ENCODE data around the gene LANCL1. TPM values are rescaled to one million over a fixed set of nuclear protein-coding genes. Genes with fewer than 3 reads are reported as not detected.

Gene LANCL1
- total RNA-seq, 1 experiment from 2014 or later: 35.9 TPM

DNA sequence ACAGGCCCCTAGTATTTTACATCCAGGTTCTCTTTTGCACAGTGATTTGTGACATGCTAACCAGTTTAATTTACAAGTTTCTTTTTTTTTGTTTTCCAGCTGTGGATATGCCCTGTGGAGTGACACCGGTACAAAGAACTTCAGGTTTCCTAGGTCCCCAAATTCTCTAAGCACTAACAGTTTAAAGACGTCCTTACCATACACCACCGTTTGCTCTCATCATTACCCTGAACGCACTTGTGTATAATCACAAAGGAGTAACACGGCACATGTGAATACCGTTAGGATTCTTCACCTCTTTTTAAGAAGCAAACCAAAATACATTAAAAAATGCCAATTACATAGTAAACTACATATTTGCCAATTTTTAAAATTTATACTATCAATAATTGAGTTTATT, 853 bp downstream of the LANCL1 start (continued):
- TF ChIP-seq, protein P1, sequence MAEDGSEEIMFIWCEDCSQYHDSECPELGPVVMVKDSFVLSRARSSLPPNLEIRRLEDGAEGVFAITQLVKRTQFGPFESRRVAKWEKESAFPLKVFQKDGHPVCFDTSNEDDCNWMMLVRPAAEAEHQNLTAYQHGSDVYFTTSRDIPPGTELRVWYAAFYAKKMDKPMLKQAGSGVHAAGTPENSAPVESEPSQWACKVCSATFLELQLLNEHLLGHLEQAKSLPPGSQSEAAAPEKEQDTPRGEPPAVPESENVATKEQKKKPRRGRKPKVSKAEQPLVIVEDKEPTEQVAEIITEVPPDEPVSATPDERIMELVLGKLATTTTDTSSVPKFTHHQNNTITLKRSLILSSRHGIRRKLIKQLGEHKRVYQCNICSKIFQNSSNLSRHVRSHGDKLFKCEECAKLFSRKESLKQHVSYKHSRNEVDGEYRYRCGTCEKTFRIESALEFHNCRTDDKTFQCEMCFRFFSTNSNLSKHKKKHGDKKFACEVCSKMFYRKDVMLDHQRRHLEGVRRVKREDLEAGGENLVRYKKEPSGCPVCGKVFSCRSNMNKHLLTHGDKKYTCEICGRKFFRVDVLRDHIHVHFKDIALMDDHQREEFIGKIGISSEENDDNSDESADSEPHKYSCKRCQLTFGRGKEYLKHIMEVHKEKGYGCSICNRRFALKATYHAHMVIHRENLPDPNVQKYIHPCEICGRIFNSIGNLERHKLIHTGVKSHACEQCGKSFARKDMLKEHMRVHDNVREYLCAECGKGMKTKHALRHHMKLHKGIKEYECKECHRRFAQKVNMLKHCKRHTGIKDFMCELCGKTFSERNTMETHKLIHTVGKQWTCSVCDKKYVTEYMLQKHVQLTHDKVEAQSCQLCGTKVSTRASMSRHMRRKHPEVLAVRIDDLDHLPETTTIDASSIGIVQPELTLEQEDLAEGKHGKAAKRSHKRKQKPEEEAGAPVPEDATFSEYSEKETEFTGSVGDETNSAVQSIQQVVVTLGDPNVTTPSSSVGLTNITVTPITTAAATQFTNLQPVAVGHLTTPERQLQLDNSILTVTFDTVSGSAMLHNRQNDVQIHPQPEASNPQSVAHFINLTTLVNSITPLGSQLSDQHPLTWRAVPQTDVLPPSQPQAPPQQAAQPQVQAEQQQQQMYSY (CRISPR knock-in tag; IDR thresholded peaks at IDR 0.05): no peak
- TF ChIP-seq CBFB (CRISPR knock-in tag; IDR thresholded peaks at IDR 0.05; ENCODE audit: low read depth) (no peak), ZNF416 (CRISPR knock-in tag; IDR thresholded peaks at IDR 0.05) (no peak), TEAD1 (CRISPR knock-in tag; IDR thresholded peaks at IDR 0.05) (no peak)

DNA sequence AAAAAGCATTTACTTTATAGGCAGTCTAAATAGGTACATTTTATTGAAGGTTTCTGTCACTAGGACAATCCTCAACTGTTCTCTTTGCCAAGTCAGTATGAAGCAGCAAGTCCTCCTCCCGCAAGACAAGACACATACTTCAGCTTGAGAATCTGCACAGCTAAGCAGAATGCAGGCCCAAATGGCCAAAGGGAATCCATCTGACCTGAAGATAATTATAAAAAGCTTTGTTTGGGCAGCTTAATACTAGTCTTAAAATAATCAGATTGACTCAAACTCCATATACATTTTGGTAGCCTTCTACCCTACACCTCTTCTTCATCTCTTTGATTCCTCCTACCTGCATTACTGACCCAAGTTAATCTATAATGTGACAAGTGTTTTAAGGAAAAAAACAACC, 1.8 kb downstream of the LANCL1 start:
- POLR2A ChIA-PET: interaction anchor here (1.4 kb wide), 1 partner anchor 110 kb away, joined by 3 read pairs; no protein-coding TSS in a partner anchor
- H3K9me3 Mint-ChIP-seq: no peaks in the 10 kb centered on the region
- DNase-seq (ENCODE audit: low spot score) (no peak), ATAC-seq (no peak)
- H3K4me3 Mint-ChIP-seq: no peak overlapping the region
- CTCF ChIA-PET: interaction anchor here (1.5 kb wide), 1 partner anchor 28 kb away, joined by 3 read pairs; no protein-coding TSS in a partner anchor
- peaks cover 27% of the 10 kb centered on the region for H3K36me3 Mint-ChIP-seq
- H3K27ac Mint-ChIP-seq: no peak overlapping the region
- H3K4me1 Mint-ChIP-seq: peaks cover 19% of the 10 kb centered on the region
- TF ChIP-seq GTF2I (CRISPR knock-in tag; conservative IDR thresholded peaks at IDR 0.05) (no peak), ZNF121 (CRISPR knock-in tag; IDR thresholded peaks at IDR 0.05) (no peak), CREM (CRISPR knock-in tag; IDR thresholded peaks at IDR 0.05) (no peak), TP53 (CRISPR knock-in tag; IDR thresholded peaks at IDR 0.05) (no peak)
- TF ChIP-seq, protein P2, sequence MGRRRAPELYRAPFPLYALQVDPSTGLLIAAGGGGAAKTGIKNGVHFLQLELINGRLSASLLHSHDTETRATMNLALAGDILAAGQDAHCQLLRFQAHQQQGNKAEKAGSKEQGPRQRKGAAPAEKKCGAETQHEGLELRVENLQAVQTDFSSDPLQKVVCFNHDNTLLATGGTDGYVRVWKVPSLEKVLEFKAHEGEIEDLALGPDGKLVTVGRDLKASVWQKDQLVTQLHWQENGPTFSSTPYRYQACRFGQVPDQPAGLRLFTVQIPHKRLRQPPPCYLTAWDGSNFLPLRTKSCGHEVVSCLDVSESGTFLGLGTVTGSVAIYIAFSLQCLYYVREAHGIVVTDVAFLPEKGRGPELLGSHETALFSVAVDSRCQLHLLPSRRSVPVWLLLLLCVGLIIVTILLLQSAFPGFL (CRISPR knock-in tag; IDR thresholded peaks at IDR 0.05; ENCODE audit: borderline replicate concordance): no peak
- TF ChIP-seq, protein P3, sequence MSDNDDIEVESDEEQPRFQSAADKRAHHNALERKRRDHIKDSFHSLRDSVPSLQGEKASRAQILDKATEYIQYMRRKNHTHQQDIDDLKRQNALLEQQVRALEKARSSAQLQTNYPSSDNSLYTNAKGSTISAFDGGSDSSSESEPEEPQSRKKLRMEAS (CRISPR knock-in tag; IDR thresholded peaks at IDR 0.05): no peak
- TF ChIP-seq, protein P4, sequence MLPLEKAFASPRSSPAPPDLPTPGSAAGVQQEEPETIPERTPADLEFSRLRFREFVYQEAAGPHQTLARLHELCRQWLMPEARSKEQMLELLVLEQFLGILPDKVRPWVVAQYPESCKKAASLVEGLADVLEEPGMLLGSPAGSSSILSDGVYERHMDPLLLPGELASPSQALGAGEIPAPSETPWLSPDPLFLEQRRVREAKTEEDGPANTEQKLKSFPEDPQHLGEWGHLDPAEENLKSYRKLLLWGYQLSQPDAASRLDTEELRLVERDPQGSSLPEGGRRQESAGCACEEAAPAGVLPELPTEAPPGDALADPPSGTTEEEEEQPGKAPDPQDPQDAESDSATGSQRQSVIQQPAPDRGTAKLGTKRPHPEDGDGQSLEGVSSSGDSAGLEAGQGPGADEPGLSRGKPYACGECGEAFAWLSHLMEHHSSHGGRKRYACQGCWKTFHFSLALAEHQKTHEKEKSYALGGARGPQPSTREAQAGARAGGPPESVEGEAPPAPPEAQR (CRISPR knock-in tag; IDR thresholded peaks at IDR 0.05): no peak
- H3K27me3 Mint-ChIP-seq (ENCODE audit: low read depth): no peaks in the 10 kb centered on the region

DNA sequence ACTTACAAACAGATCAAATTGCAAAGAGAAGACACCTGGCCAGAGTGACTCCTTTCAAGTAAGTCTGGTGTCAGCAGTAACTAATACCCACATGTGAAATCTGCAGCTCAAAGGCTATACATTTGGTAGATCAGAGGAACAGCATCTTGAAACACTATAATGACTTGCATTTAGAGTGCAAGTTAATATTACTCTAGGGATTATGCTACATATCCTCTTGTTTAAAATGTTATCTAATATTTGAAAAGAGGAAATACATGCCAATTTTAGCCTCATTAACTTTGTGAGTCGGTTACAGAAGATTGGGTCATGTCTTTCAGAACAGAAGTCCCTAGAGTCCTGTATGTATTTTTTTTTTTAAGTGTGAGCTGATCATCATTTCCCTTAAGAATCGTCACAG, 15.2 kb downstream of the LANCL1 start:
- Mint-ChIP-seq H3K27me3 (ENCODE audit: low read depth) (no peaks in the 10 kb centered on the region), H3K27ac (peak overlapping the region; percentile 46; the same call in 1 of the 2 replicates), H3K9me3 (no peaks in the 10 kb centered on the region), H3K4me1 (peaks cover 19% of the 10 kb centered on the region), H3K4me3 (no peak overlapping the region), H3K36me3 (peaks cover 16% of the 10 kb centered on the region)
- ATAC-seq (no peak), DNase-seq (ENCODE audit: low spot score) (no peak)
- ChIA-PET CTCF (no interaction called here), POLR2A (no interaction called here)
- TF ChIP-seq ZNF423 (CRISPR knock-in tag; IDR thresholded peaks at IDR 0.05) (no peak), NFE2L1 (CRISPR knock-in tag; IDR thresholded peaks at IDR 0.05) (no peak), ZNF396 (CRISPR knock-in tag; IDR thresholded peaks at IDR 0.05; ENCODE audit: borderline replicate concordance) (no peak), CREM (CRISPR knock-in tag; IDR thresholded peaks at IDR 0.05) (no peak)
- TF ChIP-seq, protein P5, sequence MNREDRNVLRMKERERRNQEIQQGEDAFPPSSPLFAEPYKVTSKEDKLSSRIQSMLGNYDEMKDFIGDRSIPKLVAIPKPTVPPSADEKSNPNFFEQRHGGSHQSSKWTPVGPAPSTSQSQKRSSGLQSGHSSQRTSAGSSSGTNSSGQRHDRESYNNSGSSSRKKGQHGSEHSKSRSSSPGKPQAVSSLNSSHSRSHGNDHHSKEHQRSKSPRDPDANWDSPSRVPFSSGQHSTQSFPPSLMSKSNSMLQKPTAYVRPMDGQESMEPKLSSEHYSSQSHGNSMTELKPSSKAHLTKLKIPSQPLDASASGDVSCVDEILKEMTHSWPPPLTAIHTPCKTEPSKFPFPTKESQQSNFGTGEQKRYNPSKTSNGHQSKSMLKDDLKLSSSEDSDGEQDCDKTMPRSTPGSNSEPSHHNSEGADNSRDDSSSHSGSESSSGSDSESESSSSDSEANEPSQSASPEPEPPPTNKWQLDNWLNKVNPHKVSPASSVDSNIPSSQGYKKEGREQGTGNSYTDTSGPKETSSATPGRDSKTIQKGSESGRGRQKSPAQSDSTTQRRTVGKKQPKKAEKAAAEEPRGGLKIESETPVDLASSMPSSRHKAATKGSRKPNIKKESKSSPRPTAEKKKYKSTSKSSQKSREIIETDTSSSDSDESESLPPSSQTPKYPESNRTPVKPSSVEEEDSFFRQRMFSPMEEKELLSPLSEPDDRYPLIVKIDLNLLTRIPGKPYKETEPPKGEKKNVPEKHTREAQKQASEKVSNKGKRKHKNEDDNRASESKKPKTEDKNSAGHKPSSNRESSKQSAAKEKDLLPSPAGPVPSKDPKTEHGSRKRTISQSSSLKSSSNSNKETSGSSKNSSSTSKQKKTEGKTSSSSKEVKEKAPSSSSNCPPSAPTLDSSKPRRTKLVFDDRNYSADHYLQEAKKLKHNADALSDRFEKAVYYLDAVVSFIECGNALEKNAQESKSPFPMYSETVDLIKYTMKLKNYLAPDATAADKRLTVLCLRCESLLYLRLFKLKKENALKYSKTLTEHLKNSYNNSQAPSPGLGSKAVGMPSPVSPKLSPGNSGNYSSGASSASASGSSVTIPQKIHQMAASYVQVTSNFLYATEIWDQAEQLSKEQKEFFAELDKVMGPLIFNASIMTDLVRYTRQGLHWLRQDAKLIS (CRISPR knock-in tag; IDR thresholded peaks at IDR 0.05; ENCODE audit: borderline replicate concordance): no peak
- TF ChIP-seq, protein P6, sequence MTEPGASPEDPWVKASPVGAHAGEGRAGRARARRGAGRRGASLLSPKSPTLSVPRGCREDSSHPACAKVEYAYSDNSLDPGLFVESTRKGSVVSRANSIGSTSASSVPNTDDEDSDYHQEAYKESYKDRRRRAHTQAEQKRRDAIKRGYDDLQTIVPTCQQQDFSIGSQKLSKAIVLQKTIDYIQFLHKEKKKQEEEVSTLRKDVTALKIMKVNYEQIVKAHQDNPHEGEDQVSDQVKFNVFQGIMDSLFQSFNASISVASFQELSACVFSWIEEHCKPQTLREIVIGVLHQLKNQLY (CRISPR knock-in tag; IDR thresholded peaks at IDR 0.05): no peak
